DMS 273 treated with DMSO at 0.1 percent for 48 hours (cell line): ENCODE results near the gene CDH23.

Source experiments
- DNase-seq: peaks from one replicate; lab custom pipeline; 2025; lab: John Stamatoyannopoulos, UW

Gene CDH23

DNA sequence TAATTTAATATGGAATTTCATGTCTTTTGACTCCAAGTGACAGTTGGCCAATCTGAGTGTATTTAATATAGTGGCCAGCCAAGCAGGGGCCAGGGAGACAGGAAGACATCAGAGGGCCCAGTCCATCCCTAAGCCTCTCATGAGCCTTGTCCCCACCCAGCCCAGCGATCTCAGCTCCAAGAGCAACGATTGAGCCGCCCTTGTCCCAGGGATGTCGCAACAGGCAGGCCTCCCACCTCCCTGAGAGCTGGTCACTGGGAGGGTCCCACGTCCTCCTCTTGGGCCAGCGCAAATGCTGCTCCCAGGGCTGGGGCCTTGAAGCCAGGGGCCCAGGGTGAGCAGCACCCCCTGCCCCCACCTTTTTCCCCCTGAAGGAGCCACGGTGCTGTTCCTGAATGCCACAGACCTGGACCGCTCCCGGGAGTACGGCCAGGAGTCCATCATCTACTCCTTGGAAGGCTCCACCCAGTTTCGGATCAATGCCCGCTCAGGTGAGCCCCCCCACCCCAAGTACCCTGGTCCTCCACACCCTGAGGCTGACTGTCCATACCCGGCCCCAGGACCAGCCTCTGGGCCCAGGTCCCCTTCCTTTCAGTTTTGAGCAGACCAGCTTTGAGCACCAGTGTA lies 293.5 kb downstream of the CDH23 start:
- DNase-seq, result no peak

DNA sequence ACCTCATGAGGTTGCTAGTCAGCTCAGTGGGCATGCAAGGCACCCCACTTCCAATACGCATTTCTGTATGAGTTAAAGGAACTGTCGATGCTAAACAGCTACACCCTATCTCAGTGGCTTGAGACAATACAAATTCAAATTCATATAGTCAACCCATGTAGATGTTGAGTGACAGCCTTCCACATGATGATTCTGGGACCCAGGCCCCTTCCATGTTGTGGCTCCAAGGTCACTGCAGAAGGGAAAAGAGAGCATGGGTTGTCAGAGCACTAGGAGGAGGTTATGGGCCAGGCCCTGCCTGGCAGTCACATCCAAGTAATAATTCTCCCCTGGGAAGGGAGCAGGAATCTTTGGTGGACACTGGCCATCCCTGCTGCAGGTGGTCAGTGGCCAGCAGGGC lies 294.7 kb downstream of the CDH23 start:
- DNase-seq, result no peak

DNA sequence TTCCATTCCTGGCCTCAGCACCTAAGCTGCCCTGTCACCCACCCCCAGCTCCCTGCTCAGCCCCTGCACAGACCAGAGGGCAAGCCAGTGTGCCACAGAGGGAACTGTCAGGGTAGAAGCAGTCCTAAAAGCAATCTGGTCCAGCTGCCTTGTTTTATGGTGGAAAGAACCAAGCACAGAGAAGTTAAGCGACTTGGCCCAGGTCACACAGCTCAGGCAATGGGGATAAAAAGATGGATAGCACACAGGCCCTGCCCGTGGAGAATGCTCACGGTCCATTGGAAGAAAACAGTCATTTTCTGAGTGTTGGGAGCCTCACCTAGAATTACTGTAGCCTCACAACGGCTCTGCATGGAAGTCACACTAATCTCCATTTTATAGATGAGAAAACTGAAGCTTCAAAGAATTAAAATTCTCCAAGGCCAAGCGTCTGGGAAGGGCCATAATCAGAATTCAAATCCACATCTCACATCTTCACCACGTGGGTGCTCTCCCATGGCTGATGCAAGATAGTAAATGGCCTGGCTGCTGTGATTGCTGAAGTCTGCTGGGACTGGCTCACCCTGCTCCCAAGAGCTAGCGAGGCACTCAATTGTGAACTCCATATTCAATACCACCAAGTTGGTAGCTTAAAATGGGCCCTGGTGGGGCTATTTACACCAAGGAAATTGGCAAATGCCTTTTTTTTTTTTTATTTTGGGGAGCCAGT lies 296.0 kb downstream of the CDH23 start:
- DNase-seq, result no peak

DNA sequence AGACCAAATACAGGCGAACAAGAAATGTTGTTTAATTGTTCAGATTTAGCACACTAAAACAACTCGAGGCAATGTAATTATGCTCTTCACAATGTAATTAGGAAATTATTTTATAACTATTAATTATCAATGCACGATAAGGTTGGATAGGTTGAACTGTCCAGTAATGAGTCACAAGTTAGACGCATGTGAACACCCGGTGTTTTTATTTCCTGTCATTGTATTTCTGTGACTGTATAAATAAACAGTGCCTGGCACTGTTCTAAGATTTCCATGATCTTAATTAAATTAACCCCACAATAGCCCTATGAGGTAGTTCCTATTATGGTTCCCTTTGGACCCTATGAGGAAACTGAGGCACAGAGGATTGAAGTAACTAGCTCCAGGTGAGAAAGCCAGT lies 296.7 kb downstream of the CDH23 start:
- DNase-seq, result no peak

DNA sequence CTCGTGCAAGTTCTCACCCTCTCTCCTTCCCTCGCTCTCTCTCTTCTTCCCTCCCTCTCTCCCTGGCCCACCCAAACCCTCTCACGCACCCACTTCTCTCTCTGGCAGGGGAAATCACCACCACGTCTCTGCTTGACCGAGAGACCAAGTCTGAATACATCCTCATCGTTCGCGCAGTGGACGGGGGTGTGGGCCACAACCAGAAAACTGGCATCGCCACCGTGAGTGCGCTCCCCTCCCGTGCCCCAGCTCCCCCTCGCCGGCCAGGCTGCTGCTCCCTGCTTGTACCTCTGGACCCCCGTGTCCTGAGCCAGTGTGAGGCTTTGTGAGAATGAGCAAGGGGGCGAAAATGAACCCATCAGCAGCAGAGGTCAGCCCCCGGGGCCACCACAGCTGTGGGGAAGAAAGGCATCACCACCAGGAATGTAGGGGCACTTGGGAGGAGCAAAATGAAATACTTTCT lies 297.4 kb downstream of the CDH23 start:
- no peak for DNase-seq

DNA sequence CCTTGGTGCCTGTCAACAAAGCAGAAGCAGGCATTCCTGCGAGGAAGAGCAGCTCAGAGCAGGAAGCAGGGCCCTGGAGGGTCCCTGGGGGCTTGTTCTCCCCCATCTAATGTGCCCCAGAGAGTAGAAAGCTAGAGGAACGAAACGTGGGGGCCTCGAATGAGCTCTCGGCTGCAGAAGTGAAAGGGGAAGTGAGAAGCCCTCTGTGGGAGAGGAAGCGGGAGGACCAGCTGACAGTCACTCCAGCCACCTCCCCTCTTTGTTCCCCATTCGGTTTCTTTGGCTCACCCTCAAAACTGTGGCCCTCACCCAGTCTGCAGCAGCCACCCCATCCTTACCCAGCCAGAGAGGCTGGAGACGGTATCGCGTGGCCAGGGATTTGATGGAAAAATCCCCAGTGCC lies 297.8 kb downstream of the CDH23 start:
- no peak for DNase-seq

DNA sequence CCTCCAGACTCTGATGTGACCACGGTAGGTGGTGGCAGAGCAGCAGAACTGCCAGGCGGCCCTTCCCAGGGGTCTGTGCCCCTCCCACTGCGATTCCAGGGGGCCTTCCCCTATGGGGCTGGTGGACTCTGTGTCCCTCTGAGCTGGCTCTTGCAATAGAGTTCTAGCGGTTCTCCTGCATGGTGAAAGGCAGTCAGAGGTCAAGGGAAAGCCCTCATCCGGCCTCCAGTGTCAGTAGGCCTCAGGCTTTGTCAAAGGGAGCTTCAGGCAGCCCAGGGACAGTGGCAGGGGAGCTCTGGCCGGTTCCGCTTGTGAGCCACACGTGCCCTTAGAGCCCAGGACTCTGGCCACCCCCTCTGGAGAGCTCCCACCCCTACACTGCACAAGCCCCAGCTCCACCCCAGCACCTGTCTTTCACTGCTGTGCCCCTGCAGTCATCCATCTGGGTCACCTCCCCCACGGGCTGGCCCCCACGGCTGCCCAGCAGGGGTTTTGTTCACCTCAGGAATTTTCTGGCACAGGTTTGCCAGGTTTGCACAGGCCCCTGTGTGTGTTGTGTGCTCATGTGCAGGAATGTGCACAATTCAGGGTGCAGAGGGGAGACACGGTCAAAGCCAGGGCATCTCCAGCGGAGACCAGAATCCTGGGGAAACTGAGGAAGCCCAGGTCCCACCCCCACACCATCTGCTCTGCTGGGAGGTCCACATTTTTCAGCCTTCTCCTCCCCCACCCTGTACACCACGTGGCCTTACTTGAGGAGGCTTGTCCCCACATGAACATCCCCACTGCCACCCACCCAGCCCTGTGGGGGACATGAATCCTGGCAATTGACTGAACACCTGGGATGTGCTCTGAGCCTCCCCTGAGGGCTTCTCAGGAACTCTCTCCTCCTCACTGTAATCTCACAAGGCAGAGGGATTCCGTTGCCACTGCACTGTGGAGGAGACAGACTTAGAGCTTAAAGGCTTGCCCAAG lies 299.1 kb downstream of the CDH23 start:
- DNase-seq, result no peak

DNA sequence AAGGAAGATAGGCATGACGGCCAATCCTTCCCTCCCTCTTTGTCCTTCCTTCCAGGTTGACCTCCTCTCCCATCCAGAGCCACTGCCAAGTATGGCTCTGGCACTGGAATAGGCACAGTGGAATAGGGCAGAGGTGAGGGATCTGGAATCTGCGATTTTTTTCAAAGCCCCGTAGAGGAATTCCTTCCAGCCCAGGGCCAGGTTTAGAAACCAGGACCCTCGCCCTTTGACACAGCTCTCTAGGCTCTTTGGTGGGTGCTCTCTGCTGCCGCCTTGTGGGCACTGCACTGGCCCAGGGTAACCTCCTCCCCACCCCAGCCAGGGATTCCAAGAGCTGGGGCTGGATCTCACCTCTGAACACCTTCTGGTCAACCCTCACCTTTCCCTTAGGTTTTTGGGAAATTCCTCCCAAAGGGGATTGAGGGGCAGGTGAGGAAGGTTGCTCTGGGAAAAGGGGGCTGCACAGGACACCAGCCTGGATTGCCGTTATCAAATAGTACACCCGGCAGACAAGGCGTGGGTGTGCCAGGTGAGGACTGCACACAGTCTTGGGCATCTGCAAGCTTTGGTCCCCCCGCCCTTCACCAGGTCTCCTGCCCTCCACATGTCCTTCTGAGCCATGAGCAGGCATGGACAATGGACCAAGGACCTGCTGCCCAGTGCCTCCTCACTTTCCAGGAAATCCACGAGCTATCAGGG lies 300.1 kb downstream of the CDH23 start:
- DNase-seq, result no peak

DNA sequence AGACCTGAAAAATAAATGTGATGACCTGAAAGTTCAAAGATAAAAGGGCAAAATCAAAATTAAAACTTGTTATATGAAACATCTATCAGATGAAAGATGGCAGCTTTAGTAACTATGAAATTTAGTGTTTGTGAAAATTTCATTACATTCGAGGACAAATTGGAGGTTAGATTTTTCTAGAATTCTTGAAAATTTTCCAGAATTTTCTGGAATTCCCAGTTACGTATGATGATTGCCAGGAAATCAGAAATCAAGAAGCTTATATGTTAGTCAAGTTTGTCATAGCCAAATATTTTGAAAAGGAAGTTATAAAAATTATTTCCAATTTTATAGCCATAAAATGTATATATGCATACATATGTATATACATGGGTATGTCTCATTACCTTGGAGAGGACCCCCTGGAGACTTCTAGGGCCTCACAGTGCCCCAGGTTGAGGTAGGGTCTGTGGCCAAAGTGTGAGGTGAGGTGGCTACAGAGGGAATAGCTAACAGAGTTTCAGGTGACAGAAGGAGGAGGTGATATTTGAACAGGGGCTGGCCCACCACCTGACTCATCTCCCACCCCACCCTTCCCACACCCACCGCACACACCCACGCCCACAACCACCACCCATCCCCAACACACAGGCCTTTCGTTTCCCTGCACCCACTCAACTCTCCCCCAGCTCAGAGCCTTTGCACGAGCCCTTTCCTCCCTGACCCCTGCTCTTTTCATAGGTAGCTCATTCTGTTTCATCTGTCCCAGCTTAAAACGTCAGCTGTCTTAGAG lies 301.4 kb downstream of the CDH23 start:
- DNase-seq, result no peak

DNA sequence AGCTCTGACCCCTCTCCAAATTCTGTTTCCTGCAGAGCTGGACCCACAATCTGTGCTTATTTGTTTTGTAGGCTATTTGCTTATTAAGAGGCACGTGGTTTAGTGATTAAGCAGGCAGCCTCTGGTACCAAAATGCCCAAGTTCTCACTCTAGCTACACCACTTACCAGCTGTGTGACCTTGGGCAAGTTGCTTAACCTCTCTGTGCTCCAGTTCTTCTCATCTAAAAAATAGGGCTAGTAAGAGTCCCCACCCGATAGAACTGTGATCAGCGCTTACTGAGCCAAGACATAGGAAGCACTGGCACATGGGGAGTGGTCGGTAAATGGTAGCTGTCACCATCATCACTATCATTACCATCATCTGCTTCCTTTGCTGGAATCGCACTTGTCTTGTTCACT lies 302.0 kb downstream of the CDH23 start:
- no peak for DNase-seq

DNA sequence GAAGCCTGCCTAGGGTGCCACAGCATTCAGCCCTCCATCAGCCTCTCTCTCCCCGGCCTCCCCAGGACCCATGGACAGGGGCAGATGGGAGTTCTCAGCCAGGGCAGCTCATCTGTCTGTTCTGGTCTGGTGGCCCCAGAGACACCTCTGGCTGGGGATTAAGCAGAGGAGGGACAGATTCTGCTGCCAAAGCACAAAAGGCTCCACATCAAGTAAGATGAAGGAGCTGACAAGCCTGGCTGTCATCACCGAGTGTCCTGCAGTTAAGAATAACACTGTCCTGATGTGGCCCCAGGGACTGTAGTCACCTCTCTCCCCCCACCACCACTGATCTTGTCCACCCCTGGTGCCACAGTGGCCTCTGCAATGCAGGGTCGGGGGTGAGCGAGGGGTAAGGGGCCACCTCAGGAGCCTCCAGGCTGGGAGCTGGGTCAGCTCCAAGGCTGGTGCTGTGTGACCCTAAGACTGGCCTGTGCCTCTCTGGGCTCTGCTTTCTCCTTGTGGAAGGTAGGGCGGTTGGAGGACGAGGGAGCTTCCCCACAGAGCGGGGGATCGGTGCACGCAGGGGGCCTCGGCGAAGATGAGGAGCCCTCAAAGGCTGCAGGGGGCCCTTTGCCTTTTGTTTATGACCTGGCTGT lies 304.1 kb downstream of the CDH23 start:
- DNase-seq, result no peak

DNA sequence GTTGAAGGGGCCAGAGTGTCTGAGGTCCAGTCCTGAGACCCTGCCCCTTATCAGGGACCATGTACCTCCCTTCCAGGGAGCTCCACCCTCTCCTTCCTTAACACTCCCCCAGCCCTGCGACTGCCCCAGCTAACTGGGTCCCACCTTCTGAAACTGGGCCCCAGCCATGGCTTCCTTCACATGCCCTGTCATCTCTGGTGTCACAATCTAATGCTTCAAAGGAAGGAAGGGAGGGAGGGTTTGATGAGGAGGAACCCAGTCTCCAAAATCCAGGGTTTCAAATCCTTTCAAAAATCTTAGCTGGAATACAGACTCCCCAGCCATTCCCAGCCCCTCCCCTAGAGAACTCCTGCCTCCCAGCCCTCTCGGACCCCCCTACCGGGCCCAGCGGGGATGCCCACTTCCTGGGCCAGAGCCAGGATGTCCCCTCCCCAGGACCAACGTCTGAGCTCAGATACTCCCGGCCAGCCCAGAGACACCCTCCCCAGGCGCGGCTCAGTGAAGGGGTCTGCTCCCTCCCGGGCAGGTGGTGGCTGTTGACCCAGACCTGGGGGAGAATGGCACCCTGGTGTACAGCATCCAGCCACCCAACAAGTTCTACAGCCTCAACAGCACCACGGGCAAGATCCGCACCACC lies 304.9 kb downstream of the CDH23 start:
- no peak for DNase-seq

DNA sequence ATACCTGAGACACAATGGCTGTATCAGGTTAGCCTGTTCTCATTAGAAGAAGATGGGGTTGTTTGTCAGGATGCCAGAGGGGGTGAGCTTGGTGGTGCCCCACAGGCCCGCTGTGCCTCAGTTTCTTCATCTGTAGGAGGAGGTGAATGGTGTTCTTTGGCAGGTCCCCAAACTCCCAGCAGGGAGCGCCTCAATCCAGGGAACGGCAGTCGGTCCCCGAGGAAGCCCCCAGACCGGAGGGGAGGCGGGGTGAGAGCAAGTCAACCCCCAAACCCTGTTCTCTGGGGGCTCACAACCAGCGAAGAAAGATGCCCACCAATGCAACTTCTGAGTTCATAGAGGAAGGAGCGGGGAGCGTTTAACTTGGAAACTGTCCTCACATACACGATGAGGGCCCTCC lies 306.9 kb downstream of the CDH23 start:
- no peak for DNase-seq

DNA sequence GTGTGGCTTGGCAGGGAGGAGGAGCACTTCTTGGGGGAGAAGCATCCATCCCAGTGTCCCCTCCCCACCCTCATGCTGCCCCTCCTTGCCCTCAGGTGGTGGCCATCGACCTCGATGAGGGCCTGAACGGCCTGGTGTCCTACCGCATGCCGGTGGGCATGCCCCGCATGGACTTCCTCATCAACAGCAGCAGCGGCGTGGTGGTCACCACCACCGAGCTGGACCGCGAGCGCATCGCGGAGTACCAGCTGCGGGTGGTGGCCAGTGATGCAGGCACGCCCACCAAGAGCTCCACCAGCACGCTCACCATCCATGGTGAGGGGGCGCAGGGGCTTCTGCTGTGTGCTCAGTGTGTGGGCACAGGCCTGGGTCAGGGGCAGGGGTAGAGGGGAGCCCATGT lies 308.1 kb downstream of the CDH23 start:
- DNase-seq, result no peak

DNA sequence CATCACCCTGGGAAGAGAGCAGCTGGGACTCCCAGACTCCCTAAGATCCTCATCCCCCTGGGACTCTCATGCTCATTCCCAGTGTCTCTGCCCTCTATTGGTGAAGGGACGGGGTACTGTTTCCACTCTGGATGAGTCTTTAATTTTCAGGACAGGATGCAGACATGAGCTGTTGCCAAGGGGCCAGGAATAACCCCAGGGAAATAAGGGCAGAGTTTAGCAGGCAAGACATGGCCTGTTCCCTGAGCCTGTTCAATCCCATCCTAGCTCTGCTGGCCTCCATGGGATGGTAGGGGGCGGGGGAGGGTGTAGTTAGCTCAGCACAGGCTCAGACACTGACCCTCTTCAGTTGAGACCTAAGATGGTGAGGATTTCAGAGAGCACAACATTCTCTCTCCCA lies 308.9 kb downstream of the CDH23 start:
- no peak for DNase-seq

DNA sequence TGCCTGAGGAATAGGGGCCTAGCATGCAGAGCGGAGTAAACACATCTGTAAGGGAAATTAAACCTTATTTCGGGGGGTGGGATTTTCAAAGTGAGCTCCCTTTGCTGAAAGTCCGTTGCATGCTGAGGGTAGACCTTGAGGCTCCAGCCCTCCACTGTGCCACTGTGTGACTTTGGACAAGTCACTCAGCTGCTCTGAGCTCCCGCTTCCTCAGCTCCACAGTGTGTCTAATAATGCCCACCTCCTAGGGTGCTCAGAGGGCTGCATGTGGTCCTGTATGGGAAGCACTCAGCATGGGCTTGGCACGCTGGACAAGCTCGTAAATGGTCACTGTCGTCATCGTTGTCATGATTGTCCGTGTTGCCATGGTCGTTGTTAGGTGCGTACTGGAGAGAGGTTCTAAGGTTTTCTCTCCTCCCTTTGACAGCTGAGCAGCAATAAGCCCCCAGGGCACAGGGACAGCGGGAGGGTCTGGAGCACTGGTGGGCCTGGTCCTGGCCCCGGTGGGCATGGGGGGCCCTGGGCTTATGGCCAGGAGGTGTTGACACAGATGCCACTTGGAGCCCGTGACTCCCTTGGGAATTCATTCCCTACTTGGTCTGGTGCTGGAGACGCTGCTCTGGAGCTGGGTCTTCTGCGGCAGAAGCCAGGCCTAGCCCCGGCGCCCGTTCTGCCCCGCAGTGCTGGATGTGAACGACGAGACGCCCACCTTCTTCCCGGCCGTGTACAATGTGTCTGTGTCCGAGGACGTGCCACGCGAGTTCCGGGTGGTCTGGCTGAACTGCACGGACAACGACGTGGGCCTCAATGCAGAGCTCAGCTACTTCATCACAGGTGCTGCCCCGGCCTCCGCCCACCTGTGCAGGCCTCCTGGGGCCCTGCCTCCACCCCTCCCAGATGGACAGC lies 309.7 kb downstream of the CDH23 start:
- DNase-seq, result no peak

DNA sequence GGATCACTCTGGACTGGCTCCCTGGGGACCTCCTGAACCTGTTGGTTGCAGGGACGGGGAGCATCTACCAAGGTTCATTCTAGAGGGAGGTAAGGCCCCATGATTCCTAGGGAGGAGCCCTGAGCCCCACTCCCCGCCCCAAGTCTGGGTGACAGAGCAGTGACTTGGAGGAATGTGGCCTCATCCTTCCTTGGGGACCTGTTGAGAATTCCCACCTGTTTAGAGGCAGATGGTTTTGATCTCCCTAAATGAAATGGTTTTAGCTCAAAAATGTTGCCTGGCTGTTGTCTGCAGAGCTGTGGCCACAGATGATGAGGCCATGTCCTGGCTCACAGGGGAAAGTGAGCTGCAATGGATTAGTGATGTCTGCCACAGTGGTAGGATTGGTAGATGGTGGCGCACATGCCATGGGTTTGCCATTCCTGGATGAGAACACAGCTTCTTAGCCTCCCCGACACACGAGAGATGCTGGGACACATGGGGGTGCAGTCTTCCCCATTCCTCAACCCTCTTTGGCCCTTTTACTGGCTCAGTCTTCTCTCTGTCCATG lies 310.6 kb downstream of the CDH23 start:
- no peak for DNase-seq

DNA sequence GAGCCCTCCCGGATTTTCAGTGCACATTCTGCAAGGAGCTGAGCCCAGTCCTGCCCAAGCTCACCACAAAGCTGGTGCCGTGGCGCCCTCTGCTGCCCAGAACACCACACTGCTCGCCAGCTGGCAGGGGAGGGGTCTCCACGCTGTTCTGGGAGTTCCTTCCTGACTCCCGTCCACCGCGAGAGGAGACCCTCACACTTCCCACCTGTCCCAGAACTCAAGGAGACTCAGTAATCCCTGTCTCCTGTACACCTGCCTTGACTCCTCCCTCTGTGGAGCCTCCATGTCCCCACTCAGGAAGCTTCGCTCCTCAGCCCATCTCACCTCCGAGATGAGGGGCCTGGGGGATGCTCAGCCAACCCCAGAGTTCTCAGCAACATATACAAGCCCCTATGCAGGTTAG lies 311.6 kb downstream of the CDH23 start:
- DNase-seq, result no peak
